Esophagus muscularis mucosa (tissue), 4 donors: ENCODE data around the gene SLC25A25.

ENCODE experiments used
- EP300 ChIP-seq: sonication (generic); formaldehyde crosslinking; IDR thresholded peaks from one replicate; pipeline ENCODE4 v1.6.1; 2017; ENCODE audit warnings: antibody characterized with exemption
- POLR2A ChIP-seq: fragments of 450-650 bp; IDR thresholded peaks from one replicate; pipeline ENCODE4 v1.6.1; 2017; ENCODE audit warnings: antibody characterized with exemption, moderate library complexity, mild to moderate bottlenecking, low read depth
- TF ChIP-seq, protein P1 (sequence below), 3 experiments: fragments of 200-600 bp in 2 of 3; fragments of 450-650 bp in 1 of 3; sonication (generic) in 2 of 3; IDR thresholded peaks; one replicate each; pipeline ENCODE4 v1.5.1; 2017 to 2019; ENCODE audit warnings: antibody characterized with exemption in 3 of 3, mild to moderate bottlenecking in 2 of 3, moderate library complexity in 1 of 3

DNA sequence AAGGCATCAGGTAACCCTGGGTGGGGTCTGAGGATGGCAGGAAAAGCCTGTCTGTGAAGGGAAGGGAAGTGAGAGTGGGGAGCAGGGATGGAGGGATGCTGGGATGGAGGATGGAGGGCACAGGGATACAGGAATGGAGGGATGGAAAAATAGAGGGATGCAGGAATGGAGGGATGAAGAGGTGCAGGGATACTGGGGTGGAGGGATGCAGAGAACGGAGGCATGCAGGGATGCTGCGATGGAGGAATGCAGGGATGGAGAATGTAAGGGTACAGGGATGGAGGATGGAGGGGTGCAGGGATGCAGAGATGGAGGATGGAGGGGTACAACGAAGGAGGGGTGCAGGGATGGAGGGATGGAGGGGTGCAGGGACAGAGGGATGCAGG is 50.4 kb downstream of the SLC25A25 start:
- TF ChIP-seq, protein P1, sequence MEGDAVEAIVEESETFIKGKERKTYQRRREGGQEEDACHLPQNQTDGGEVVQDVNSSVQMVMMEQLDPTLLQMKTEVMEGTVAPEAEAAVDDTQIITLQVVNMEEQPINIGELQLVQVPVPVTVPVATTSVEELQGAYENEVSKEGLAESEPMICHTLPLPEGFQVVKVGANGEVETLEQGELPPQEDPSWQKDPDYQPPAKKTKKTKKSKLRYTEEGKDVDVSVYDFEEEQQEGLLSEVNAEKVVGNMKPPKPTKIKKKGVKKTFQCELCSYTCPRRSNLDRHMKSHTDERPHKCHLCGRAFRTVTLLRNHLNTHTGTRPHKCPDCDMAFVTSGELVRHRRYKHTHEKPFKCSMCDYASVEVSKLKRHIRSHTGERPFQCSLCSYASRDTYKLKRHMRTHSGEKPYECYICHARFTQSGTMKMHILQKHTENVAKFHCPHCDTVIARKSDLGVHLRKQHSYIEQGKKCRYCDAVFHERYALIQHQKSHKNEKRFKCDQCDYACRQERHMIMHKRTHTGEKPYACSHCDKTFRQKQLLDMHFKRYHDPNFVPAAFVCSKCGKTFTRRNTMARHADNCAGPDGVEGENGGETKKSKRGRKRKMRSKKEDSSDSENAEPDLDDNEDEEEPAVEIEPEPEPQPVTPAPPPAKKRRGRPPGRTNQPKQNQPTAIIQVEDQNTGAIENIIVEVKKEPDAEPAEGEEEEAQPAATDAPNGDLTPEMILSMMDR (IDR thresholded peaks at IDR 0.05), result no peak
- no peak for TF ChIP-seq POLR2A
- TF ChIP-seq EP300, result no peak
